Ovary (tissue), 9 donors: Measurements from ENCODE around the gene SPZ1. TPM values are rescaled to one million over a fixed set of nuclear protein-coding genes. Genes with fewer than 3 reads are reported as not detected.

Experiments used
- DNase-seq, 5 donors: peaks; one replicate each; pipeline ENCODE4 v3.0.0-alpha.2; 2019 to 2020
- H3K27ac ChIP-seq, 2 donors: fragments of 200-600 bp; one replicate each; pipeline versions ENCODE4 v1.5.1 to v1.8.0; 2019 to 2022
- H3K27me3 ChIP-seq: fragments of 200-600 bp; one replicate; pipeline ENCODE4 v1.8.0; 2022
- H3K36me3 ChIP-seq: fragments of 200-600 bp; sonication (generic); one replicate; pipeline ENCODE4 v1.5.1; 2019
- H3K4me1 ChIP-seq: one replicate; pipeline ENCODE4 v1.8.1; 2013; ENCODE audit warnings: mild to moderate bottlenecking, moderate library complexity; ENCODE audit not compliant: insufficient read depth
- H3K4me3 ChIP-seq: fragments of 200-600 bp; sonication (generic); one replicate; pipeline ENCODE4 v1.5.1; 2017
- H3K9me3 ChIP-seq, 2 donors: fragments of 200-600 bp in 1 of 2; sonication (generic) in 1 of 2; one replicate each; pipeline versions ENCODE4 v1.5.1 to v1.8.1; 2013 to 2019; ENCODE audit warnings: mild to moderate bottlenecking in 1 of 2, moderate library complexity in 1 of 2
- CTCF ChIP-seq, 3 donors: fragments of 450-650 bp in 2 of 3; fragments of 200-600 bp in 1 of 3; IDR thresholded peaks; one replicate each; pipeline versions ENCODE4 v1.5.1 to v1.8.0; 2016 to 2022; ENCODE audit warnings: antibody characterized with exemption in 3 of 3, mild to moderate bottlenecking in 1 of 3
- EP300 ChIP-seq: sonication (generic); formaldehyde crosslinking; IDR thresholded peaks from one replicate; pipeline ENCODE4 v1.6.1; 2017; ENCODE audit warnings: antibody characterized with exemption
- POLR2A ChIP-seq: fragments of 450-650 bp; IDR thresholded peaks from one replicate; pipeline ENCODE4 v1.6.1; 2017; ENCODE audit warnings: antibody characterized with exemption, mild to moderate bottlenecking, moderate library complexity
- WGBS, 3 donors: extraction: QIAGEN DNeasy Blood & Tissue Kit in 1 of 3; methylation state at CpG; one replicate each; pipeline versions ENCODE4 v1.1.5 to v1.1.7; 2013 to 2017; 5-methylcytosine and 5-hydroxymethylcytosine counted together
- intact Hi-C, 4 donors: fragments of 100-400 bp; cut with DNase I; formaldehyde crosslinking; loops; one replicate each; pipeline versions ENCODE4 v1.11.0 to v1.15.1; 2022 to 2023
- polyA plus RNA-seq, 2 donors: library from polyadenylated mRNA; stranded (reverse); fragments of 200-250 nt in 1 of 2; fragments of 350-450 nt in 1 of 2; fragmentation: Illumina TruSeq in 1 of 2; extraction: RNeasy Lipid Tissue Mini Kit (QIAGEN cat#74804) in 1 of 2; gene quantifications; one replicate each; pipeline ENCODE4 v1.2.3, GENCODE V29; 2013 to 2014
- total RNA-seq, 7 donors: library from RNA; depleted of rRNA in 2 of 7; stranded (reverse); fragments of >200 nt in 2 of 7; fragmentation: NEBNext Ultra II Directional in 3 of 7; extraction: Animal tissue kit (Norgen Biotek cat#: 25700) in 3 of 7; gene quantifications; one replicate each; pipeline versions ENCODE4 v1.1.0 to v1.2.4, GENCODE V29; 2016 to 2023
- donor health status: DM: no; HTN: no; CAD: no; lungs with moderate emphysema.
- donor health status: DM: no; HTN: no; CAD: no.
- donor health status: Bipolar disorder and iron deficiency.
- donor health status: DM: yes; HTN: yes; CAD: no.
- donor health status: DM: no; HTN: no; CAD: no.
- donor health status: DM: yes; HTN: yes; CAD: no.

SPZ1 gene
- total and polyA plus RNA-seq, 9 donors: not detected

- H3K36me3 ChIP-seq: no peaks in the 10 kb centered on the region
- 3 to 16% (median 15%) methylated on average over 1 of the region's 1 CpG for WGBS, 3 donors
- intact Hi-C loops: no loop called here
- no peak overlapping the region for H3K4me3 ChIP-seq
- no peak overlapping the region for H3K27ac ChIP-seq
- H3K4me1 ChIP-seq: no peaks in the 10 kb centered on the region
- no peaks in the 10 kb centered on the region for H3K9me3 ChIP-seq
- no peaks in the 10 kb centered on the region for H3K27me3 ChIP-seq
- TF ChIP-seq EP300 (no peak), CTCF (IDR thresholded peaks at IDR 0.05) (no peak), POLR2A (no peak)
- DNase-seq: peak in 4 of 5 donors; percentile 32 to 55 (median 40)
Observed at GRCh38 chr5:80318212-80318611, 1.6 kb upstream of the SPZ1 start.

- H3K27ac ChIP-seq: no peak overlapping the region
- no peak overlapping the region for H3K4me3 ChIP-seq
- 78 to 93% (median 89%) methylated on average over 1 of the region's 1 CpG for WGBS, 3 donors
- no peaks in the 10 kb centered on the region for H3K4me1 ChIP-seq
- intact Hi-C loops: no loop called here
- DNase-seq: no peak
- no peaks in the 10 kb centered on the region for H3K27me3 ChIP-seq
- H3K36me3 ChIP-seq: no peaks in the 10 kb centered on the region
- no peaks in the 10 kb centered on the region for H3K9me3 ChIP-seq
- no peak for TF ChIP-seq CTCF (IDR thresholded peaks at IDR 0.05)
- TF ChIP-seq EP300: no peak
- no peak for TF ChIP-seq POLR2A
Observed at GRCh38 chr5:80324912-80325311, 5.1 kb downstream of the SPZ1 start.

- TF ChIP-seq CTCF (IDR thresholded peaks at IDR 0.05): no peak
- TF ChIP-seq EP300: no peak
Observed at GRCh38 chr5:80326468-80326867, 6.7 kb downstream of the SPZ1 start.

GRCh38 chr5:80337379-80337778 lies 17.6 kb downstream of the SPZ1 start:
- WGBS, 3 donors: 58 to 77% (median 59%) methylated on average over 7 of the region's 7 CpGs
- no peaks in the 10 kb centered on the region for H3K4me1 ChIP-seq

More at GRCh38 chr5:80326468-80326867, 6.7 kb downstream of the SPZ1 start:
- no peak for DNase-seq
- WGBS, 3 donors: 39 to 100% (median 42%) methylated on average over 1 of the region's 1 CpG
- H3K36me3 ChIP-seq: no peaks in the 10 kb centered on the region
- H3K27me3 ChIP-seq: no peaks in the 10 kb centered on the region
- H3K4me3 ChIP-seq: no peak overlapping the region
- H3K9me3 ChIP-seq: no peaks in the 10 kb centered on the region
- H3K4me1 ChIP-seq: no peaks in the 10 kb centered on the region
- no peak overlapping the region for H3K27ac ChIP-seq
- intact Hi-C loops: no loop called here

More at GRCh38 chr5:80337379-80337778, 17.6 kb downstream of the SPZ1 start:
- H3K4me3 ChIP-seq: no peak overlapping the region
- DNase-seq: no peak
- intact Hi-C loops: no loop called here
- TF ChIP-seq EP300: no peak
- no peak for TF ChIP-seq CTCF (IDR thresholded peaks at IDR 0.05)
- TF ChIP-seq POLR2A: no peak
- H3K9me3 ChIP-seq: no peaks in the 10 kb centered on the region
- H3K36me3 ChIP-seq: no peaks in the 10 kb centered on the region
- no peak overlapping the region for H3K27ac ChIP-seq
- no peaks in the 10 kb centered on the region for H3K27me3 ChIP-seq
